NCI-H1694 (cell line): ENCODE data around the gene LRRC75A.
"Not testable (repeated sequence)": the region's sequence is repeated elsewhere in the genome, so short reads cannot be mapped to it uniquely, and the experiment has no call there.

Experiments
- DNase-seq: peaks from one replicate; lab custom pipeline; 2025; lab: John Stamatoyannopoulos, UW

The LRRC75A gene

GRCh38 chr17:16491703-16492612 is at the start of gene LRRC75A:
TSS of gene LRRC75A (minus strand) at chr17:16492193. CDS start at chr17:16491990, 203 bp downstream.
- DNase-seq, result no peak

- no peak for DNase-seq
These were observed 45.1 kb upstream of the LRRC75A start for GRCh38 chr17:16537130-16537458.

- DNase-seq, result no peak
These were observed 42.2 kb upstream of the LRRC75A start for GRCh38 chr17:16534236-16534635.

GRCh38 chr17:16529906-16530305 is 37.9 kb upstream of the LRRC75A start:
- DNase-seq, result no peak

GRCh38 chr17:16527298-16527697 is 35.3 kb upstream of the LRRC75A start:
- DNase-seq, result no peak

- not testable (repeated sequence) for DNase-seq
These were observed 33.6 kb upstream of the LRRC75A start for GRCh38 chr17:16525556-16525955.

GRCh38 chr17:16521070-16521727 is 29.2 kb upstream of the LRRC75A start:
- DNase-seq, result peak; percentile 82

GRCh38 chr17:16519021-16519420 is 27.0 kb upstream of the LRRC75A start:
- no peak for DNase-seq

GRCh38 chr17:16517477-16517876 is 25.5 kb upstream of the LRRC75A start:
- DNase-seq, result no peak

- DNase-seq, result peak; percentile 47
These were observed 24.6 kb upstream of the LRRC75A start for GRCh38 chr17:16516594-16517051.

- DNase-seq, result no peak
These were observed 23.9 kb upstream of the LRRC75A start for GRCh38 chr17:16515933-16516332.

- no peak for DNase-seq
These were observed 21.9 kb upstream of the LRRC75A start for GRCh38 chr17:16513873-16514272.

- no peak for DNase-seq
These were observed 20.0 kb upstream of the LRRC75A start for GRCh38 chr17:16512011-16512410.

- DNase-seq, result no peak
These were observed 19.6 kb upstream of the LRRC75A start for GRCh38 chr17:16511593-16511992.

- DNase-seq, result no peak
These were observed 16.0 kb upstream of the LRRC75A start for GRCh38 chr17:16507918-16508533.

GRCh38 chr17:16506188-16506587 is 14.2 kb upstream of the LRRC75A start:
- no peak for DNase-seq

- DNase-seq, result no peak
These were observed 13.0 kb upstream of the LRRC75A start for GRCh38 chr17:16504984-16505383.

- no peak for DNase-seq
These were observed 5.0 kb upstream of the LRRC75A start for GRCh38 chr17:16496820-16497489.

GRCh38 chr17:16495980-16496819 is 4.2 kb upstream of the LRRC75A start:
- no peak for DNase-seq

GRCh38 chr17:16495561-16495960 is 3.6 kb upstream of the LRRC75A start:
- DNase-seq, result no peak

- DNase-seq, result no peak
These were observed 2.1 kb upstream of the LRRC75A start for GRCh38 chr17:16494059-16494458.
